GM13977 (cell line): ENCODE results near the gene SLU7.

Experiments
- DNase-seq: peaks from one replicate; pipeline ENCODE4 v3.0.0; 2012; ENCODE audit warnings: low spot score
- in situ Hi-C: fragments of 300-500 bp; cut with MboI; formaldehyde crosslinking; loops from one replicate; pipeline ENCODE4 v1.12.0; 2022; ENCODE audit warnings: low sequenced_read_pairs, low pct_unique_long_range_greater_than_20kb, mixed read lengths, inconsistent platforms; ENCODE audit not compliant: unreplicated experiment
- TF ChIP-seq, protein P1 (sequence below): IDR thresholded peaks from 2 replicates; pipeline ENCODE4 v1.5.1; 2012; ENCODE audit warnings: mild to moderate bottlenecking, control low read depth; ENCODE audit not compliant: insufficient read depth; ENCODE audit errors: extremely low read depth, missing control alignments

Gene SLU7

GRCh38 chr5:160371294-160371693, 47.6 kb downstream of the SLU7 start:
- TF ChIP-seq, protein P1, sequence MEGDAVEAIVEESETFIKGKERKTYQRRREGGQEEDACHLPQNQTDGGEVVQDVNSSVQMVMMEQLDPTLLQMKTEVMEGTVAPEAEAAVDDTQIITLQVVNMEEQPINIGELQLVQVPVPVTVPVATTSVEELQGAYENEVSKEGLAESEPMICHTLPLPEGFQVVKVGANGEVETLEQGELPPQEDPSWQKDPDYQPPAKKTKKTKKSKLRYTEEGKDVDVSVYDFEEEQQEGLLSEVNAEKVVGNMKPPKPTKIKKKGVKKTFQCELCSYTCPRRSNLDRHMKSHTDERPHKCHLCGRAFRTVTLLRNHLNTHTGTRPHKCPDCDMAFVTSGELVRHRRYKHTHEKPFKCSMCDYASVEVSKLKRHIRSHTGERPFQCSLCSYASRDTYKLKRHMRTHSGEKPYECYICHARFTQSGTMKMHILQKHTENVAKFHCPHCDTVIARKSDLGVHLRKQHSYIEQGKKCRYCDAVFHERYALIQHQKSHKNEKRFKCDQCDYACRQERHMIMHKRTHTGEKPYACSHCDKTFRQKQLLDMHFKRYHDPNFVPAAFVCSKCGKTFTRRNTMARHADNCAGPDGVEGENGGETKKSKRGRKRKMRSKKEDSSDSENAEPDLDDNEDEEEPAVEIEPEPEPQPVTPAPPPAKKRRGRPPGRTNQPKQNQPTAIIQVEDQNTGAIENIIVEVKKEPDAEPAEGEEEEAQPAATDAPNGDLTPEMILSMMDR = no peak
- DNase-seq = peak; percentile 11
- in situ Hi-C loops = no loop called here

DNA sequence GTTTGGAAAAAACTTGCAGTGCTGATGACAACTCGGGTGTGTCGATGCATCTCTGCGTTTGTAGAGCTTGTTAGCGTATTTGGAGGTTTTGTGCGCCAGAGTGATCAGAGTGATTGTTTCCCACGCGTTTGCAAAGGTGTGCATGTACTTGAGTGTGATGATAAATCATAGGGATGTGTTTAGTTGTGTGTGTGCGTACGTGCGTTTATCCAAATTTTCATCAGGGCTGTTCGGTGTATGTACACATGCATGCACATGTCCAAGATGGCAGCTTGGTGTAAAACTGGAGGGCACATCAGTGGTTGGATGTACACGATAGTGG, 48.2 kb downstream of the SLU7 start:
- DNase-seq = no peak
- TF ChIP-seq, protein P1 = no peak
- in situ Hi-C loops = no loop called here

- in situ Hi-C loops = no loop called here
- TF ChIP-seq, protein P1 = no peak
- peak; percentile 30 for DNase-seq
These were observed 48.7 kb downstream of the SLU7 start, which contains the start of gene C1QTNF2 for GRCh38 chr5:160369990-160370712. Gene C1QTNF2, minus strand, starts transcription at chr5:160370626. Its CDS starts 15,615 bp downstream, at chr5:160355011.

- TF ChIP-seq, protein P1 = no peak
- in situ Hi-C loops = no loop called here
- no peak for DNase-seq
These were observed 51.0 kb downstream of the SLU7 start for GRCh38 chr5:160367885-160368284.

- TF ChIP-seq, protein P1 = no peak
- DNase-seq = no peak
- in situ Hi-C loops = no loop called here
These were observed 51.6 kb downstream of the SLU7 start for GRCh38 chr5:160367261-160367660.

GRCh38 chr5:160366230-160366629, 52.7 kb downstream of the SLU7 start:
- no peak for DNase-seq

More at GRCh38 chr5:160366230-160366629, 52.7 kb downstream of the SLU7 start:
- TF ChIP-seq, protein P1 = no peak
- in situ Hi-C loops = no loop called here
